ENCODE results near the gene RFPL4AL1. TPM values are rescaled to one million over a fixed set of nuclear protein-coding genes. Genes with fewer than 3 reads are reported as not detected.
"Not testable (repeated sequence)": the region's sequence is repeated elsewhere in the genome, so short reads cannot be mapped to it uniquely, and the experiment has no call there.

Gene RFPL4AL1
- polyA plus RNA-seq (ENCODE audit: insufficient read length in 4 of 4), result under 1 TPM in 2 of 4 donors, not detected in 2; 0.17 to 0.20 TPM

DNA sequence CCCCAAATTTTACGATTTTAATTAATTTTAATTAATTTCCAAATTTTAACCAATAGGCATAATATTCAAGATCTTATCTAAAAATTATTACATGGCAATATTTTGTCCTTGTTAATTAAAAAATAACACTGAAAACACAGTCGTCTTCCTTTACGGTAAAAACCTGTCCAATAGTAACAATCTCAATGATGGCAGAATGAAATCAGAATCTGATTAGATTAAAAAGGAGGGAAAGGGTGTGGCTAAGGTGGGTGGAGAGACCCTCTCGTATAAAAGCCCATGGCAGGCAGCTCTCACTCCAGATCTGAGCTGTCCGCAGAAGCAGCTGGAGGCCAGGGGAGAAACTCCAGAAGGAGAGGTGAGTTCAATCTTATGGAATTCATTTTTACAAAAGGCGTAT is at the start of gene RFPL4AL1:
Gene RFPL4AL1, plus strand, starts transcription at position 301 of the 400 bp plus-strand sequence. CDS start 2,687 bp downstream, outside the sequence.
- not testable (repeated sequence) for DNase-seq (ENCODE audit: low read depth in 4 of 4, low spot score in 3 of 4)

DNA sequence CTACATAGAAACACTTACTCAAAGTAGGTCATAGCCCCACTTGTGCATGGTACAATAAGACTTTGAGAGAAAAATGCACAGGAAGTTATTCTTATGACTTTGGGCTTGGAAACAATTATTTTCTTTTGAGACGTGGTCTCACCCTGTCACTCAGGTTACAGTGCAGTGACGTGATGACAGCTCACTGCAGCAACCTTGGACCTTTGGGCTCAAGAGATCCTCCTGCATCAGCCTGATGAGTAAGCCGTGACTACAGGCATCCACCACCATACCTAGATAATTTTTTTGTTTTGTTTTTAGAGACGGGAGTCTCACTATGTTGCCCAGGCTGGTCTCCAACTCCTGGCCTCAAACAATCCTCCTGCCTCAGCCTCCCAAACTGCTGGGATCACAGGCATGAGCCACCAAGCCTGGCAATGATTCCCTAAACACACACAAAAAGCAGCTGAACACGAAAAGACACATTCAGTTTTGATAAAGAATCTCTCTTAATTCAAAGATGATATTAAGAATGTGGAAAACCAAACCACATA is 48.6 kb upstream of the RFPL4AL1 start:
- DNase-seq (ENCODE audit: low read depth in 4 of 4, low spot score in 3 of 4), result no peak

DNA sequence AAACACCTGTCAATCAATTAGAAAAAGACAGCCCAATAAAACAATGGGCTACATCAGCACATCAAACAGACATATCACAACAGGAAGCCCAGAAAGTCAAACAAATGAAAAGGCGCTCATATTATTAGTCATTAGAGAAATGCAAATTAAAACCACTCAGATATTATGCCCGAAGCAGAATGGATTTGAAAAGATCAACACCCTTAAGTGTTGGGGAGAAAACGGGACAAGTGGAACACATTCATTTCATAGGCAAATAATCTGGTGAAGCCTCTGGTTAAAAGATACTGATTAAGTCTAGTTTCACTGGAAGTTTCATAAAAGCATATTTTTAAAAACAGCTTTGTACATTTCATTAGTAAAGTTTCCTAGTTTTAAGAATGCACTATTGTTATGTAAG is 48.1 kb upstream of the RFPL4AL1 start:
- no peak for DNase-seq (ENCODE audit: low read depth in 4 of 4, low spot score in 3 of 4)

DNA sequence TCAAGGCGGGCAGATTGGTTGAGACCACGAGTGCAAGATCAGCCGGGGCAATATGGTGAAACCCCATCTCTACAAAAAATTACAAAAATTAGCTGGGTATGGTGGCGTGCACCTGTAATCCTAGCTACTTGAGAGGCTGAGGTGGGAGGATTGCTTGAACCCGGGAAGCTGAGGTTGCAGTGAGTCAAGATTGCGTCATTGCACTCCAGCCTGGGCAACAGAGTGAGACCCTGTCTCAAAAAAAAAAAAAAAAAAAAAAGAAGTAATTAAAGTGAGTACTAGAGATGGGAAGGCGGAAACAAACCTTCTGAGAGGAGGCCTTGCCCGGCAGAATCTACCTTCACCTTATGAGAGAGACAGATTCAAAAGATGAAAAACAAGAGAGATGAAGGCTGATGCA is 45.4 kb upstream of the RFPL4AL1 start:
- DNase-seq (ENCODE audit: low read depth in 4 of 4, low spot score in 3 of 4), result no peak

DNA sequence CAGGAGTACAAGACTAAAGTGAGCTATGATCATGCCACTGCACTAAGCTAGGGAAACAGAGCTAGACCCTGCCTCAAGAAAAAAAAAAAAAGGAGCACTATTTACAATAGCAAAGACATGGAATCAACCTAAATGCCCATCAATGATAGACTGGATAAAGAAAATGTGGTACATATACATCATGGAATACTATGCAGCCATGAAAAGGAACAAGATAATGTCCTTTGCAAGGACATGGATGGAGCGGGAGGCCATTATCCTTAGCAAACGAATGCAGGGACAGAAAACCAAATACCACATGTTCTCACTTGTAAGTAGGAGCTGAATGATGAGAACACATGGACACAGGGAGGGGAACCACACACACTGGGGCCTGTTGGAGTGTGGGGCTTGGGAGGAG is 38.5 kb upstream of the RFPL4AL1 start:
- not testable (repeated sequence) for DNase-seq (ENCODE audit: low read depth in 4 of 4, low spot score in 3 of 4)

DNA sequence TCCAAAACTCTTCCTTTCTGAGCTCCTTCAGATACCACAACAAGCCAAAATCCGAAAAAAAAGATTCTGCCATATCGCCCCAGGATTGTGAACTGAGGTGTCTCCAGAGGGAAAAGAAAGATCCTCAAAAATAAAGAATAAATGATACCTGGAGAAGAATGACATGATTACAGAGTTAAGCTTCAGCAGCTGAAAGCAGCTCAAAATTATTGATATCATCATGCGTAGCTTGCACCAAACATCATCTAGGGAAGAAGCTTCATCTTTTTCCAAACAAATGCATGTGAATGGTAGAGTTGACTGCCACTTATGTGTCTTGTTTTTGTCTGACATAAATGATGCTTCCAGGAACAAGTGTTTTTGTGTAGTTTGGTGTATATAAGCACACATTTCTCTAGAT is 30.6 kb upstream of the RFPL4AL1 start, which contains the start of gene NLRP9:
Gene NLRP9, minus strand, starts transcription at position 101 of the 400 bp plus-strand sequence. Its CDS starts 28 bp downstream, at position 73.
- DNase-seq (ENCODE audit: low read depth in 4 of 4, low spot score in 3 of 4), result no peak

DNA sequence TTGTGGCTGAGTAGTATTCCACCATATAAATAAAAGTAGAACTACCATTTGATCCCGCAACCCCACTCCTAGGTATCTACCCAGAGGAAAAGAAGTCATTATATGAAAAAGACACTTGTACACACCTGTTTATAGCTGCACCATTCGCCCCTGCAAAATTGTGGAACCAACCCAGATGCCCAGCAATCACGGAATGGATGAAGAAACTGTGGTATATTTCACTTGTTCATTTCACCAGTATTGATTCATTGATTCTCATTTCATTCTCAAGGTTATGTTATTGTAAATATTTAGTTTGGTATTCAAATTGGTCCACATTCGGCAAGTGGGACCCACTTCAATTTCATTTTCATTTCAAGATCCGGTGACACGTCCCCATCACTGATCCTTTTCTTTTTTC is 18.2 kb upstream of the RFPL4AL1 start:
- DNase-seq (ENCODE audit: low read depth in 4 of 4, low spot score in 3 of 4), result no peak

DNA sequence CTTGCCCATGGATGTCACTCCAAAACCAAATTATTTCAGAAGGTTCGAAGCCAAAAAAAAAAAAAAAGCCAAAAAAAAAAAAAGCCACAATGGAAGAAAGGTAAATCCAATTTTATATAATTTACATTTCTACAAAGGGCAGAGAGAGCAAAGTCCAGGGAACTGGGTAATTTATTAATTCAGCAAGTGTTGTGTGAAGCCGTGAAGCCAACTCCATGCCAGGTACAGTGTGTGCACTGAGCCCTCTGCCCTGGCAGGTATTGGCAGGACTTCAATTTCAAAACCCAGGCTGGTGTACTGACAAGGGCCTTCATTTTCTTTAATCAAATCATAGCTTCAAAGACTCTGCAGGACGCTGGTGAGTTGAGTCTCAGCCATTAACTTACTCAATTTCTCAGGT is 15.5 kb upstream of the RFPL4AL1 start:
- no peak for DNase-seq (ENCODE audit: low read depth in 4 of 4, low spot score in 3 of 4)

DNA sequence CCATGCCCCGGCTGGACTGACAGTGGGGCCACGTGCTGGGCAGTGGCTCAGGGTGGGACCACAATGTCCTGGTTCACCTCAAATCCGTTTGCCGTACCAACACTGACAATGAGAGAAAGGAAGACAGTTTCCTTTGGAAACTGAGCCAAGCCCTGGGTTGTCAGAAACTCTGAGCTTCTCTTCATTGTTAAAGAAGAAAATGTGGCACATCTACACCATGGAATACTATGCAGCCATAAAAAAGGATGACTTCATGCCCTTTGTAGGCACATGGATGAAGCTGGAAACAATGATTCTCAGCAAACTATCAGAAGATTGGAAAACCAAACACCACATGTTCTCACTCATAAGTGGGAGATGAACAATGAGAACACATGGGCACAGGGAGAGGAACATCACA is 12.1 kb upstream of the RFPL4AL1 start:
- DNase-seq (ENCODE audit: low read depth in 4 of 4, low spot score in 3 of 4), result not testable (repeated sequence)

DNA sequence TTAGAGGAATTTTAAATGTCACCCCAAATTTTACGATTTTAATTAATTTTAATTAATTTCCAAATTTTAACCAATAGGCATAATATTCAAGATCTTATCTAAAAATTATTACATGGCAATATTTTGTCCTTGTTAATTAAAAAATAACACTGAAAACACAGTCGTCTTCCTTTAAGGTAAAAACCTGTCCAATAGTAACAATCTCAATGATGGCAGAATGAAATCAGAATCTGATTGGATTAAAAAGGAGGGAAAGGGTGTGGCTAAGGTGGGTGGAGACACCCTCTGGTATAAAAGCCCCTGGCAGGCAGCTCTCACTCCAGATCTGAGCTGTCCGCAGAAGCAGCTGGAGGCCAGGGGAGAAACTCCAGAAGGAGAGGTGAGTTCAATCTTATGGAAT is 10.1 kb upstream of the RFPL4AL1 start, which contains the start of gene RFPL4A:
Gene RFPL4A, plus strand, starts transcription at position 301 of the 400 bp plus-strand sequence. CDS start 2,704 bp downstream, outside the sequence.
- DNase-seq (ENCODE audit: low read depth in 4 of 4, low spot score in 3 of 4), result not testable (repeated sequence)

DNA sequence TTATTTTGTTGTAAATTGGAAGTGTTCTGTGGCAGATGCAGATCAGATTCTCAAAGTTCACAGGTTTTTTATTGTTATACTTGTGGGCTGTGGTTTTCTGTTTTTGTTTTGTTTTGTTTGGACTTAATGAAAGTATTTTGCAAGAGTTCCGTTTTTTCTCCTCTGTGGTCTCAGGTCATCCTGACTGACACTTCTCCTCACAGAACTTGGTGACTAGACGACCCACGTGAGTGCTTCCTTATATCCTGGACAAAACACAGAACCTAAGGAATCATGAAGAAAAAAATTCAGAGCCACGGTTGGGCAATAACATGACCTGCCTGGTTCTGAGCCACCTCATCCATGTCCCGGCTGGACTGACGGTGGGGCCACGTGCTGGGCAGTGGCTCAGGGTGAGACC is 2.5 kb upstream of the RFPL4AL1 start:
- no peak for DNase-seq (ENCODE audit: low read depth in 4 of 4, low spot score in 3 of 4)

DNA sequence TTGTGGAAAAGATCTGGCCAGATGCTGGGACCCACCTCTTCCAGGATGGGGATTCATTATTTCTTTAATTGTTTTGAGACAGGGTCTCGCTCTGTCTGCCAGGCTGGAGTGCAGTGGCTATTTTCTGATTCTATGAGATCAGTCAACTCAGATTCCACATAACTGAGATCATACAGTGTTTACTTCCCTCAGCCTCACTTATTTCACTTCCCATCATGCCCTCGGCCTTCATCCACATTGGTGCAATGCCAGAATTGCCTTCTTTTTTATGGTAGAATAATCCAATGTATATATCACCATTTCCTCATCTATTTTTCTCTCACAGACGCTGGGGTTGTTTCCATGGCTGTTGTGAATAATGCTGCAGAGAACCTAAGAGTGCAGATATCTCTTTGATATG is 714 bp downstream of the RFPL4AL1 start:
- not testable (repeated sequence) for DNase-seq (ENCODE audit: low read depth in 4 of 4, low spot score in 3 of 4)

DNA sequence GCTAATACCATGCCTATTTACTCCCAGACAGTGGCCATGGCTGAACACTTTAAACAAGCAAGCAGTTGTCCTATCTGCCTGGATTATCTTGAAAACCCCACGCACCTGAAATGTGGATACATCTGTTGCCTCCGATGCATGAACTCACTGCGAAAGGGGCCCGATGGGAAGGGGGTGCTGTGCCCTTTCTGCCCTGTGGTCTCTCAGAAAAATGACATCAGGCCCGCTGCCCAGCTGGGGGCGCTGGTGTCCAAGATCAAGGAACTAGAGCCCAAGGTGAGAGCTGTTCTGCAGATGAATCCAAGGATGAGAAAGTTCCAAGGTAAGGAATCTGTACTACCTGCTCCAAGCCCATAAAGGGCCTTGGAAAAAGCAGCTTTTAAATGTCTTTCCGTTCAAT is 8.6 kb downstream of the RFPL4AL1 start:
- DNase-seq (ENCODE audit: low read depth in 4 of 4, low spot score in 3 of 4), result no peak

DNA sequence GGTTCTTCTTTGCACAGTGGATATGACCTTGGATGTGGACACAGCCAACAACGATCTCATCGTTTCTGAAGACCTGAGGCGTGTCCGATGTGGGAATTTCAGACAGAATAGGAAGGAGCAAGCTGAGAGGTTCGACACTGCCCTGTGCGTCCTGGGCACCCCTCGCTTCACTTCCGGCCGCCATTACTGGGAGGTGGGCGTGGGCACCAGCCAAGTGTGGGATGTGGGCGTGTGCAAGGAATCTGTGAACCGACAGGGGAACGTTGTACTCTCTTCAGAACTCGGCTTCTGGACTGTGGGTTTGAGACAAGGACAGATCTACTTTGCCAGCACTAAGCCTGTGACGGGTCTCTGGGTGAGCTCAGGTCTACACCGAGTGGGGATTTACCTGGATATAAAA is 9.4 kb downstream of the RFPL4AL1 start:
- no peak for DNase-seq (ENCODE audit: low read depth in 4 of 4, low spot score in 3 of 4)

DNA sequence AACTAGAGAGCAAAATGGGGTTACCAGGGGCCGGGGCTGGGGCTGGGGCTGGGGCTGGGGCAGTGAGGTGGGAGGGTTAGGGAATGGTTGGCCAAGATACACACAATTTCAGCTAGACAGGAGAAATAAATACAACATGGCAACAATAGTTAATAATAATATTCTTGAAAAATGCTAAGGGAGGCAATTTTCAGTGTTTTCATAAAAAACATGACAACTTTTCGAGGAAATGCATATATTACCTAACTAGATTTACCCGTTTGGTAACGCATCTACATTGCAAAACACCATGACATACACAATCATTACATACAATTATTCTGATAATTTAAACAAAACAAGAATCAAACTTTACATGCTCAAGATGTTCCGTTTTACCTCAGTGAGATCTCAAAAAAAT is 12.2 kb downstream of the RFPL4AL1 start:
- no peak for DNase-seq (ENCODE audit: low read depth in 4 of 4, low spot score in 3 of 4)

DNA sequence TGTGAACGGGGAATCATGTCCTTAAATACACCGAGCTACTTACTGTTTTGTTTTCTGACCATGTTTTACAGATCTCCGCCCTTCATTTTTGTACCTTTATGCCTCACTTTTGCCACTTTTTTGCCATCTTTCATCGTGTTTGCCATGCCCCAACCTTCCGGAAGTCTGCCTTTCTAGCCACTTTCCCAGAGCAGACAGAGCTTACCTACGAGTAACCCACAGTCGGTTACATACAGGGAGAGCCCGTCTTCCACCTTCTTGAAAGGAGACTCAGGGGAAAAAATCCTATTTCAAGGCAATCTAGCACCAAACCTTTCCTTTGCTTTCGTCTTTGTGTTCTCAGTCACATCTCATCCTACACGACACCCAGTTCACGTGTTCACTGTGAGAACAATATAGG is 26.1 kb downstream of the RFPL4AL1 start:
- no peak for DNase-seq (ENCODE audit: low read depth in 4 of 4, low spot score in 3 of 4)

DNA sequence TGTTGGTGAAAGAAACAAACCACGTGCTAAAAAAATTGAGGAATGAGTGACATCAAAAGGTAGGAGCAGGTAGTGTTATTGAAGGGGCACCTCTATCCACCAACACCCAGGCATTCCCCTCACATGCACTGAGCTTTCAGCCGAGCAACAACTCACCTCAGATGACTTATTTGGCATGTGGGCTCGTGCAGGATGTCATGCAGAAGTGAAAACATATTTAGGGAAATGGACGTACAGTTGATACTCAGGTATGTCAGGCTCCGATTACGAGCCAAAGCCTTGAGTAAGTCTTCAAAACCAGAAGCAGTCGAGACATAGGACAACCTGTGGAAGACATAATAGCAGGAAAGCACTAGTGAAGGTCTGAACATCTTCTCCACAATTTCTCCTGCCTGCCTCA is 32.5 kb downstream of the RFPL4AL1 start:
- no peak for DNase-seq (ENCODE audit: low read depth in 4 of 4, low spot score in 3 of 4)

DNA sequence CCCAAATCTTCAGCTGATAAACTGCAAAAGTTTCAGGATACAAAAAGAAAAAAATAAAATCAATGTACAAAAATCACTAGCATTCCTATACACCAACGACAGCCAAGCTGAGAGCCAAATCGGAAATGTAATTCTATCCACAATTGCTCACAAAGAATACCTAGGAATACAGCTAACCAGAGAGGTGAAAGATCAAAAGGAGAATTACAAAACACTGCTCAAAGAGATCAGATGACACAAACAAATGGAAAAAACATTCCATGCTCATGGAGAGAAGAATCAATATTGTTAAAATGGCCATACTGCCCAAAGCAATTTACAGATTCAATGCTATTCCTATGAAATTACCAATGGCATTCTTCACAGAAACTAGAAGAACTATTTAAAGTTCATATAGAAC is 33.4 kb downstream of the RFPL4AL1 start:
- DNase-seq (ENCODE audit: low read depth in 4 of 4, low spot score in 3 of 4), result no peak

DNA sequence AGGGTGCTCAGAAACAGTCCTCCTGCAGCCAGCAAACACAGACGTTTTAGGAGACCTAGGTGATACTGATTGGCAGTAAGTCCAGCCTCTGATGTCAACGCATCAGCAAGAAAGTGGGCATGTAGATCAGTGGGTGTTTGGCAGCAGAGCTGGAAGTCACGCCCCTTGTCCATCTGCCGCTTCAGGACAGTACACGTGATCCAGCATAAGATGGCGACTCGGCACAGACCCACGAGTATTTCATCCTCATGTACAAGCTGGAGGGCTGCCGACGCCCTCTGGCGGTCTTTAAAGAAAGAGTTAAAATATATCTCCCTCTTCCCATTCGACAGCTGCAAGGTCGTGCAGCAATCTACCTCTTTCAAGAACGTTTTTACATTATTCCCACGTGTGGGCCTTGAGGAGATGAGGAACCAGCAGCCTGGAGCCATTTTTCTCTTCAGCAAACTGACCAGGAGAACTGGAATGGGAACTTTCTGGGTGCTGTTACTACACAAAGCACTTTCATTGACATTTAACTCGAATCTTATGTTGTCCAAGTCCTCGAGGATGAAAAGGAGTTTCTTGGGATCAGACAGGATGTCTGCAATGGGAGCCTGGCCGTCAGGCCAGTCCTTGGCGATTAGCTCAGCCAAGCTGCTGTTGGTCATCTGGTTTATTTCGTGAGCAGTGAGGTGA is 40.6 kb downstream of the RFPL4AL1 start:
- DNase-seq (ENCODE audit: low read depth in 4 of 4, low spot score in 3 of 4), result peak in 1 of 4 donors; percentile 10

DNA sequence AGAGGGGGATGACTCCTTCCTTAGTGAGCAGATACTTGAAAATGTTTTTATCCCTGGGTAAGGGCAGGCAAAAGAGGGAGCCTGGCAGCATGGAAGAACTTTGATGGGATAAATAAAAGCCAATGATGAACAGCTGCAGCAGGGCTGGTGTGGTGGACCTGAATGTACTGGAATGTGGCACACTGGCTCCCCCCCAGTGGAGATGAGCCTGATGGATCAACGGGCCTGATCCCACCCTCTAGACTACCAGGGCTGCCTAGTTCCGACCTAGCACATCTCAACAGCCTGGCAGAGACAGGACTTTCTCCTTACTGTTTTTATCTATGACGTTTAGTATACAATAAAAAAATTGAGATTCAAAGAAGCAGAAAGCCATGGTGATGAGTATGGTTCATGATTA is 42.4 kb downstream of the RFPL4AL1 start:
- no peak for DNase-seq (ENCODE audit: low read depth in 4 of 4, low spot score in 3 of 4)

DNA sequence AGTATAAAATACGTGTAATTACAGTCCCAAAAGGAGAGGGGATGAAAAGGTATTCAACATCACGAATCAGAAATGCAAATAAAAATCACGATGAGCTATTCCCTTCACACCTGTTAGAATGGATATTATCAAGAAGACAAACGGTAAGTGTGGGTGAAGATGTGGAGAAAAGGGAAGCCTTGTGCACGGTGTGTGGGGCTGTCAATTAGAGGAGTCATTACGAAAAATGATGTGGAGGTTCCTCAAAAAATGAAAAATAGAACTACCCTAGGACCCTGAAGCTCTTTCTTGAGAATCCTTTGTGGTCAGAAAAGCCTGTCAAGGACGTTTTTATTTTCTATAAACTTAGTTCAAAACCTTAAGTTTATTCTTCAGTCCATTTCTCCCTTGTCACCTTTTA is 43.5 kb downstream of the RFPL4AL1 start:
- no peak for DNase-seq (ENCODE audit: low read depth in 4 of 4, low spot score in 3 of 4)

DNA sequence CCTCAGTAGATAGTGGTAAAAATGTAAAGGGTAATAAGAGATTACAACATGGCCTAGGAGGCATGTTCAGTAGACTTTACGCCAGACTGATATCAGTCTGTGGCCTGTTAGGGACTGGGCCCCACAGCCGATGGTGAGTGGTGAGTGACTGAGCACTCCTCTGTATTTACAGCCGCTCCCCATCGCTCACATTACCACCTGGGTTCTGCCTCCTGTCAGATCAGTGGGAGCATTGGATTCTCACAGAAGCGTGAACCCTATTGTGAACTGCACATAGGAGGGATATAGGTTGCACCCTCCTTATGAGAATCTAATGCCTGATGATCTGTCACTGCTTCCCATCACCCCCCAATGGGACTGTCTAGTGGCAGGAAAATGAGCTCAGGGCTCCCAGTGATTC is 45.0 kb downstream of the RFPL4AL1 start:
- no peak for DNase-seq (ENCODE audit: low read depth in 4 of 4, low spot score in 3 of 4)
